Heart left ventricle (tissue), 16 donors: ENCODE data around the gene TMEM143. TPM values are rescaled to one million over a fixed set of nuclear protein-coding genes. Genes with fewer than 3 reads are reported as not detected.
"Not testable (repeated sequence)": the region's sequence is repeated elsewhere in the genome, so short reads cannot be mapped to it uniquely, and the experiment has no call there.

Source experiments
- ATAC-seq, 4 donors: fragments of 200-7000 bp; cut with Tn5 transposase; one replicate each; pipeline ENCODE4 v1.9.1; 2020 to 2022; ENCODE audit warnings: moderate library complexity in 4 of 4, mild to moderate bottlenecking in 3 of 4, moderate number of reproducible peaks in 1 of 4
- DNase-seq, 5 donors: peaks; one replicate each; pipeline ENCODE4 v3.0.0-alpha.2; 2020
- H3K27ac ChIP-seq, 12 donors: fragments of 200-600 bp; sonication (generic) in 4 of 12; one replicate each; pipeline versions ENCODE4 v1.5.0 to v1.8.0; 2016 to 2022; ENCODE audit warnings: mild to moderate bottlenecking in 2 of 12
- H3K27me3 ChIP-seq, 9 donors: fragments of 200-600 bp; sonication (generic) in 2 of 9; one replicate each; pipeline versions ENCODE4 v1.5.1 to v1.8.0; 2016 to 2022; ENCODE audit warnings: mild to moderate bottlenecking in 3 of 9
- H3K36me3 ChIP-seq, 9 donors: fragments of 200-600 bp; sonication (generic) in 2 of 9; one replicate each; pipeline versions ENCODE4 v1.5.0 to v1.8.0; 2018 to 2022; ENCODE audit warnings: mild to moderate bottlenecking in 2 of 9
- H3K4me1 ChIP-seq, 12 donors: fragments of 200-600 bp; sonication (generic) in 4 of 12; one replicate each; pipeline versions ENCODE4 v1.5.0 to v1.8.0; 2016 to 2022; ENCODE audit warnings: mild to moderate bottlenecking in 3 of 12
- H3K4me3 ChIP-seq, 12 donors: fragments of 200-600 bp; sonication (generic) in 4 of 12; one replicate each; pipeline versions ENCODE4 v1.5.0 to v1.8.0; 2017 to 2022; ENCODE audit warnings: mild to moderate bottlenecking in 9 of 12, moderate library complexity in 4 of 12
- H3K9me3 ChIP-seq, 12 donors: fragments of 200-600 bp; sonication (generic) in 4 of 12; one replicate each; pipeline versions ENCODE4 v1.5.0 to v1.8.0; 2016 to 2022; ENCODE audit warnings: mild to moderate bottlenecking in 1 of 12
- POLR2A ChIP-seq, 2 donors: fragments of 450-650 bp; IDR thresholded peaks; one replicate each; pipeline ENCODE4 v1.6.1; 2017; ENCODE audit warnings: antibody characterized with exemption in 2 of 2, mild to moderate bottlenecking in 2 of 2, moderate library complexity in 2 of 2
- WGBS, 4 donors: extraction: QIAGEN DNeasy Blood & Tissue Kit in 2 of 4; methylation state at CpG; one replicate each; pipeline versions ENCODE4 v1.1.5 to v1.1.7; 2013 to 2018; 5-methylcytosine and 5-hydroxymethylcytosine counted together
- intact Hi-C, 10 donors: fragments of 100-400 bp; cut with DNase I; formaldehyde crosslinking; loops; one replicate each; pipeline versions ENCODE4 v1.11.1 to v1.14.2; 2022
- polyA plus RNA-seq, 2 donors: library from polyadenylated mRNA; stranded (reverse); fragments of 200-250 nt; gene quantifications; one replicate each; pipeline ENCODE4 v1.2.3, GENCODE V29; 2013
- total RNA-seq, 9 donors: library from RNA; depleted of rRNA in 2 of 9; stranded (reverse); fragments of >200 nt in 2 of 9; fragmentation: NEBNext Ultra II Directional in 3 of 9; extraction: Animal tissue kit (Norgen Biotek cat#: 25700) in 3 of 9; gene quantifications; one replicate each; pipeline versions ENCODE4 v1.1.0 to v1.2.4, GENCODE V29; 2016 to 2023
- TF ChIP-seq, protein P1 (sequence below), 12 donors: fragments of 200-600 bp; sonication (generic) in 4 of 12; IDR thresholded peaks; one replicate each; pipeline versions ENCODE4 v1.5.0 to v1.8.0; 2018 to 2022; ENCODE audit warnings: antibody characterized with exemption in 12 of 12, mild to moderate bottlenecking in 5 of 12
- donor health status: ischemic (EF 13 %, LVEDD 7.1; RV severe dilation, severe dysfunction).
- donor health status: healthy with polysubstance abuse.
- donor health status: DM: no; HTN: yes; CAD: no.
- donor health status: DM: no; HTN: no; CAD: no.
- donor health status: ischemic (EF 25% LVEDD 6.9; RV normal size, moderate dysfunction).
- donor health status: ischemic (EF 25% LVEDD 5.7; RV mildly dilated, moderate dysfunction).
- donor health status: healthy.
- donor health status: DM: yes; HTN: yes; CAD: no.
- donor health status: ischemic (EF 35%, LVEDD 5.7; RV mildly dilated, moderate dysfunction).
- donor health status: nonischemic (EF 11% LVEDD 7.7; RV severe dilation, severe dysfunction).
- donor health status: DM: yes; HTN: yes; CAD: no.
- donor health status: PGD.
- donor health status: ischemic (EF 29% LVEDD 5.4; RV normal size, mild dysfunction).
- donor health status: nonischemic (EF 23%, LVEDD 6.1; RV moderate dilation, normal function).

Gene TMEM143
- total and polyA plus RNA-seq, 11 donors, result 12.9 to 96.1 (median 63.5) TPM

DNA sequence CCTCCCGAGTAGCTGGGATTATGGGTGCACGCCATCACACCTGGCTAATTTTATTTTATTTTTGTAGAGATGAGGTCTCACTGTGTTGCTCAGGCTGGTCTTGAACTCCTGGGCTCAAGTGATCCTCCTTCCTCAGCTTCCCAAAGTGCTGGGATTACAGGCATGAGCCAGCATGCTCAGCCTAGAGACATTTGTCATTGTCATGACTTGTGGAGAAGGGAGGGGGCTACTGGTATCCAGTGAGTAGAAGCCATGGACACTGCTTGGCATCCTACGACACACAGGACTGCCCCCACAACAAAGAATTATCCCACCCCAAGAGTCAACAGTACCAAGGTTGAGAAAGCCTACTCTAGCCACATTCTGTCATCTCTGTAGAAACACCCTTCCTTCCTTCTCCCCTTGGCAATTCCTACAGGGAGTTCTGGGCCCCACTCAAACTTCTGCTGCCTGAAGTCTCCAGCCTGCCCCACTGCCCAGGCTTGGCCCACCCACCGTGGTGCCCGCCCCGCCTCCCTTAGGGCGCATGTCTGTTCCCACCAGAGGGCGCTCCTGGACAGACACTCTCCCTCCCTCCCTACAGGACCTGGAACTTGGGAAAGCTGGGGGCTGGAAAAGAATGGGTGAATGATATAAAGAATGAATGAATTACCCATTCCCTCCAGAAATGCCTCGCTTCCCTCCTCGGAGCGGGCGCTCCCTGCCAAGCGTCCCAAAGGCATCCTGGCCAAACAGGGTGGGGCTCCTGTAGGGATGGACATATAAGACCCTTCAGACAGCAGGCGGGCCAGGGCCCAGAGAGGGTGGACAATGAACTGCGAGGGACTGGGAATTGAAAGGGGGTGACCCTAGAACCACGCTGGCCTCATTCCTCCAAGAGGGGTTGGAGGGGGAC is 43.8 kb downstream of the TMEM143 start:
- ATAC-seq (peak; percentile 34 to 60 (median 48)), DNase-seq (peak; percentile 79 to 91 (median 83))
- H3K27ac ChIP-seq, result peak overlapping the region in 10 of 12 donors; percentile 34 to 100 (median 98)
- intact Hi-C loops, result loop anchor here in 9 of 10 donors (1.0 to 10.0 kb wide), 9 partner anchors 13 to 267 kb away; partner anchors contain the start of genes SYNGR4 (in 3 of the 9), TMEM143 (in 3 of the 9), KDELR1 (in 2 of the 9) and GRIN2D (in 1 of the 9)
- no peak overlapping the region for H3K4me3 ChIP-seq
- no peaks in the 10 kb centered on the region for H3K9me3 ChIP-seq
- 31 to 39% (median 38%) methylated on average over 13 to 16 of the region's 16 CpGs for WGBS, 4 donors
- TF ChIP-seq, protein P1, sequence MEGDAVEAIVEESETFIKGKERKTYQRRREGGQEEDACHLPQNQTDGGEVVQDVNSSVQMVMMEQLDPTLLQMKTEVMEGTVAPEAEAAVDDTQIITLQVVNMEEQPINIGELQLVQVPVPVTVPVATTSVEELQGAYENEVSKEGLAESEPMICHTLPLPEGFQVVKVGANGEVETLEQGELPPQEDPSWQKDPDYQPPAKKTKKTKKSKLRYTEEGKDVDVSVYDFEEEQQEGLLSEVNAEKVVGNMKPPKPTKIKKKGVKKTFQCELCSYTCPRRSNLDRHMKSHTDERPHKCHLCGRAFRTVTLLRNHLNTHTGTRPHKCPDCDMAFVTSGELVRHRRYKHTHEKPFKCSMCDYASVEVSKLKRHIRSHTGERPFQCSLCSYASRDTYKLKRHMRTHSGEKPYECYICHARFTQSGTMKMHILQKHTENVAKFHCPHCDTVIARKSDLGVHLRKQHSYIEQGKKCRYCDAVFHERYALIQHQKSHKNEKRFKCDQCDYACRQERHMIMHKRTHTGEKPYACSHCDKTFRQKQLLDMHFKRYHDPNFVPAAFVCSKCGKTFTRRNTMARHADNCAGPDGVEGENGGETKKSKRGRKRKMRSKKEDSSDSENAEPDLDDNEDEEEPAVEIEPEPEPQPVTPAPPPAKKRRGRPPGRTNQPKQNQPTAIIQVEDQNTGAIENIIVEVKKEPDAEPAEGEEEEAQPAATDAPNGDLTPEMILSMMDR (IDR thresholded peaks at IDR 0.05), result peak; percentile 78 to 90 (median 86)
- TF ChIP-seq POLR2A (IDR thresholded peaks at IDR 0.05), result no peak
- H3K27me3 ChIP-seq, result no peaks in the 10 kb centered on the region
- no peaks in the 10 kb centered on the region for H3K36me3 ChIP-seq
- H3K4me1 ChIP-seq, result peaks cover 0 to 44% (median 20%) of the 10 kb centered on the region in 12 donors

GRCh38 chr19:48318286-48318987 is 45.3 kb downstream of the TMEM143 start:
- intact Hi-C loops, result loop anchor here in 5 of 10 donors (5.0 to 10.0 kb wide), 2 partner anchors 266 to 269 kb away; no protein-coding TSS in a partner anchor

DNA sequence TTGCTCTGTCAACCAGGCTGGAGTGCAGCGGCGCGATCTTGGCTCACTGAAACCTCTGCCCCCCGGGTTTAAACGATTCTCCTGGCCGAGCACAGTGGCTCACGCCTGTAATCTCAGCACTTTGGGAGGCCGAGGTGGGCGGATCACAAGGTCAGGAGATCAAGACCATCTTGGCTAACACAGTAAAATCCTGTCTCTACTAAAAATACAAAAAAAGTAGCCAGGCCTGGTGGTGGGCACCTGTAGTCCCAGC is 46.1 kb downstream of the TMEM143 start:
- intact Hi-C loops, result loop anchor here in 5 of 10 donors (5.0 to 10.0 kb wide), 2 partner anchors 267 to 270 kb away; no protein-coding TSS in a partner anchor
- 72 to 87% (median 80%) methylated on average over 9 of the region's 9 CpGs for WGBS, 4 donors
- H3K4me1 ChIP-seq, result peaks cover 0 to 25% (median 14%) of the 10 kb centered on the region in 12 donors
- DNase-seq, ATAC-seq, H3K27me3 ChIP-seq, H3K9me3 ChIP-seq, H3K36me3 ChIP-seq, H3K27ac ChIP-seq, H3K4me3 ChIP-seq: not testable (repeated sequence)

More at GRCh38 chr19:48318286-48318987, 45.3 kb downstream of the TMEM143 start:
- WGBS, 4 donors, result 93 to 99% (median 95%) methylated on average over 21 of the region's 21 CpGs
- DNase-seq (no peak), ATAC-seq (no peak)
- H3K27ac ChIP-seq, result no peak overlapping the region
- H3K4me1 ChIP-seq, result peaks cover 0 to 32% (median 17%) of the 10 kb centered on the region in 12 donors
- no peaks in the 10 kb centered on the region for H3K27me3 ChIP-seq
- H3K9me3 ChIP-seq, result no peaks in the 10 kb centered on the region
- no peak for TF ChIP-seq POLR2A (IDR thresholded peaks at IDR 0.05)
- no peaks in the 10 kb centered on the region for H3K36me3 ChIP-seq
- H3K4me3 ChIP-seq, result no peak overlapping the region

- intact Hi-C loops, result loop anchor here in 5 of 10 donors (5.0 to 10.0 kb wide), 2 partner anchors 269 to 272 kb away; no protein-coding TSS in a partner anchor
- no peak overlapping the region for H3K27ac ChIP-seq
- ATAC-seq, result no peak
- no peak for DNase-seq
- H3K27me3 ChIP-seq, result no peaks in the 10 kb centered on the region
- H3K4me3 ChIP-seq, result no peak overlapping the region
- peaks cover 0 to 12% (median 7%) of the 10 kb centered on the region in 12 donors for H3K4me1 ChIP-seq
- no peak for TF ChIP-seq POLR2A (IDR thresholded peaks at IDR 0.05)
- TF ChIP-seq, protein P1 (IDR thresholded peaks at IDR 0.05), result no peak
- no peaks in the 10 kb centered on the region for H3K36me3 ChIP-seq
- 70 to 75% (median 71%) methylated on average over 7 of the region's 7 CpGs for WGBS, 4 donors
- H3K9me3 ChIP-seq, result no peaks in the 10 kb centered on the region
Measured at GRCh38 chr19:48315712-48316111, 48.0 kb downstream of the TMEM143 start.
